CD1c-positive myeloid dendritic cell (primary cell): Measurements from ENCODE around the gene AVPI1.
"Not testable (repeated sequence)": the region's sequence is repeated elsewhere in the genome, so short reads cannot be mapped to it uniquely, and the experiment has no call there.

Source experiments
- DNase-seq: peaks from one replicate; pipeline ENCODE4 v3.0.0-alpha.2; 2016; ENCODE audit errors: extremely low spot score

AVPI1 gene

GRCh38 chr10:97683556-97684367 lies 3.3 kb downstream of the AVPI1 start:
- peak; percentile 87 for DNase-seq

- no peak for DNase-seq
Measured at GRCh38 chr10:97682042-97682441, 5.0 kb downstream of the AVPI1 start.

GRCh38 chr10:97679594-97679993 lies 7.4 kb downstream of the AVPI1 start:
- no peak for DNase-seq

GRCh38 chr10:97676770-97677581 lies 10.1 kb downstream of the AVPI1 start:
- DNase-seq: peak; percentile 65

GRCh38 chr10:97675222-97675621 lies 11.8 kb downstream of the AVPI1 start:
- no peak for DNase-seq

- DNase-seq: peak; percentile 35
Measured at GRCh38 chr10:97673736-97674525, 13.1 kb downstream of the AVPI1 start.

GRCh38 chr10:97669571-97669970 lies 17.5 kb downstream of the AVPI1 start:
- no peak for DNase-seq

- DNase-seq: no peak
Measured at GRCh38 chr10:97667463-97667862, 19.6 kb downstream of the AVPI1 start.

- no peak for DNase-seq
Measured at GRCh38 chr10:97666992-97667391, 20.0 kb downstream of the AVPI1 start.

GRCh38 chr10:97664282-97664850 lies 22.7 kb downstream of the AVPI1 start:
- no peak for DNase-seq

- no peak for DNase-seq
Measured at GRCh38 chr10:97659589-97659988, 27.5 kb downstream of the AVPI1 start.

- no peak for DNase-seq
Measured at GRCh38 chr10:97656777-97657176, 30.3 kb downstream of the AVPI1 start.

GRCh38 chr10:97651773-97652172 lies 35.3 kb downstream of the AVPI1 start:
- DNase-seq: no peak

GRCh38 chr10:97650726-97651125 lies 36.3 kb downstream of the AVPI1 start:
- DNase-seq: peak; percentile 72

GRCh38 chr10:97649405-97649750 lies 37.7 kb downstream of the AVPI1 start:
- DNase-seq: not testable (repeated sequence)

GRCh38 chr10:97648562-97649404 lies 38.3 kb downstream of the AVPI1 start:
- peak; percentile 94 for DNase-seq

- DNase-seq: peak; percentile 53
Measured at GRCh38 chr10:97647556-97647955, 39.5 kb downstream of the AVPI1 start.

- DNase-seq: no peak
Measured at GRCh38 chr10:97644936-97645335, 42.1 kb downstream of the AVPI1 start.

GRCh38 chr10:97643441-97643985 lies 43.5 kb downstream of the AVPI1 start:
- DNase-seq: peak; percentile 38

- not testable (repeated sequence) for DNase-seq
Measured at GRCh38 chr10:97642471-97643159, 44.4 kb downstream of the AVPI1 start.
